ENCODE measurements around the gene MRPS18C.
"Not testable (repeated sequence)": the region's sequence is repeated elsewhere in the genome, so short reads cannot be mapped to it uniquely, and the experiment has no call there.

Gene MRPS18C

DNA sequence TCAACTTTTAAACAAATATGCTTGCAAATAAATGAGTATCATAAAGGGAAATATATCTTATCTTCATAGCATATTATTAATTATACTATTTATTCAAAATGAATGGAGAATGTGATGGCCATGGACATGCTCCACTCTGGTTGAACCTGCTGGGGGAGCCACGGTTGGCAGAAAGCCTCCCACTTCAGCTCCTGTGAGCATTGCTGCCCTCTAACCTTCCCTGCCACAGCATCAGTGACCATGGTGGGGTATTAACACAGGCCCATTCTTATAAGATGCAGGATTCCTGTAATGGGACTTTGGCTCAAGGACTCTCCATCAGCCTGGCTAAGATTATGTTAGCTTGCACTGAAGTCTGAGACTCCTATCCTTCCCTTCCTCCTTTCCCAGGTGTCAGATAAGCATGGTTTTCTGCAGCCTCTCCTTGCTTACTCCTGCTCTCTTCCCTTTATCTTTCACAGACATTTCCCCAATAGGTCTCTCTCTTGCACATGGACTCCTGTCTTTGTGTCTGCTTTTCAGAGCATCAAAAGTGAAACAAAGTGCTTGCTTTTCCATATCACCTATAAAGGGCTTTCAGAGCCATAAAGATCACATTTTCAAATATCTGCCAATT, 34.0 kb downstream of the MRPS18C start:
- no peak for DNase-seq
- H3K4me2 ChIP-seq (ENCODE audit: insufficient read depth, low read length): no peak overlapping the region
- no peak overlapping the region for H3K4me3 ChIP-seq (ENCODE audit: low read depth in 1 of 2, low read length in 2 of 2)
- ATAC-seq (ENCODE audit: insufficient read depth, low read depth): no peak
- TF ChIP-seq EZH2 (IDR thresholded peaks at IDR 0.05; ENCODE audit: borderline replicate concordance, low read depth, low read length, severe bottlenecking) (no peak), CTCF (IDR thresholded peaks at IDR 0.05; ENCODE audit: borderline replicate concordance, extremely low read depth, low read length, poor library complexity, severe bottlenecking) (no peak)
- H3K4me1 ChIP-seq (ENCODE audit: insufficient read depth, low read length): peaks cover 8% of the 10 kb centered on the region
- H3K9ac ChIP-seq (ENCODE audit: low read depth, low read length): no peak overlapping the region
- no peaks in the 10 kb centered on the region for H3K27me3 ChIP-seq (ENCODE audit: insufficient read depth, low read length, poor library complexity)
- no peaks in the 10 kb centered on the region for H3K36me3 ChIP-seq (ENCODE audit: insufficient read depth, low read length)
- H3K27ac ChIP-seq (ENCODE audit: low read length): no peak overlapping the region
- H2AFZ ChIP-seq (ENCODE audit: low read depth, low read length): peak overlapping the region; percentile 10; the same call in 1 of the 2 replicates
- no peaks in the 10 kb centered on the region for H3K79me2 ChIP-seq (ENCODE audit: insufficient read depth, low read length)
- no peaks in the 10 kb centered on the region for H3K9me3 ChIP-seq (ENCODE audit: insufficient read depth, low read length, severe bottlenecking)
- H4K20me1 ChIP-seq (ENCODE audit: insufficient read depth, low read length): no peaks in the 10 kb centered on the region

DNA sequence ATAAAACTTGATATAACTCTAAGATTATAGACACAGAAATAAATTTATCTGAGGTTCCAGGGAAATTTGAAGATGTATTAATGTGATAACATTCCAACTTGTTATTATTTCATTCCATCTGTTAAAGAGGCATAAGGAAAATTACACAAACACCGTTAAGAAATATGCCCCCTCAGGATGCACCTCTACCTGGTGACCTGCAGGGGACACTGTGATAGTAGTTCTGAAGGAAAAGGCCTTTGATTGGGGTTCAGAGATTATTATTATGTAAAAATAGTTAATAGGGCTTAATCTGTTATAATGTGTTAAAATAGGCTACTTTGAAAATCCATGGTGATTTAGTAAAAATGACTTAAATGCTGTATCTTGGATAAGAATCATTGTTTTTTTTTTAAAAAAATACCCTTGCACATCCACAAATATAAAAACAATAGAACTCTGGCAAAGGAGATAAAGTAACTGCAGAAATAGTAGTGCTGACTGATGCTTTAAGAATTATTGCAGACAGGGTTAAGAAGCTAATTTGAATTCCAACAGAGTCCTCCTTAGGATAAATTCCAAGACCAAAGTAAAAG, 35.1 kb downstream of the MRPS18C start:
- Histone ChIP-seq H3K4me3 (ENCODE audit: low read depth in 1 of 2, low read length in 2 of 2) (no peak overlapping the region), H2AFZ (ENCODE audit: low read depth, low read length) (no peak overlapping the region; the same call in 1 of the 2 replicates), H3K4me2 (ENCODE audit: insufficient read depth, low read length) (no peak overlapping the region), H3K27me3 (ENCODE audit: insufficient read depth, low read length, poor library complexity) (no peaks in the 10 kb centered on the region), H3K79me2 (ENCODE audit: insufficient read depth, low read length) (no peaks in the 10 kb centered on the region), H4K20me1 (ENCODE audit: insufficient read depth, low read length) (no peaks in the 10 kb centered on the region), H3K9ac (ENCODE audit: low read depth, low read length) (no peak overlapping the region), H3K9me3 (ENCODE audit: insufficient read depth, low read length, severe bottlenecking) (no peaks in the 10 kb centered on the region), H3K36me3 (ENCODE audit: insufficient read depth, low read length) (no peaks in the 10 kb centered on the region), H3K27ac (ENCODE audit: low read length) (no peak overlapping the region), H3K4me1 (ENCODE audit: insufficient read depth, low read length) (no peaks in the 10 kb centered on the region)
- no peak for TF ChIP-seq EZH2 (IDR thresholded peaks at IDR 0.05; ENCODE audit: borderline replicate concordance, low read depth, low read length, severe bottlenecking)
- TF ChIP-seq CTCF (IDR thresholded peaks at IDR 0.05; ENCODE audit: borderline replicate concordance, extremely low read depth, low read length, poor library complexity, severe bottlenecking): peak; percentile 82
- DNase-seq: no peak
- peak; percentile 76 for ATAC-seq (ENCODE audit: insufficient read depth, low read depth)

GRCh38 chr4:83496085-83496917, 40.4 kb downstream of the MRPS18C start:
- not testable (repeated sequence) for H2AFZ ChIP-seq (ENCODE audit: low read depth, low read length); ATAC-seq (ENCODE audit: insufficient read depth, low read depth); H3K4me2 ChIP-seq (ENCODE audit: insufficient read depth, low read length); H3K4me1 ChIP-seq (ENCODE audit: insufficient read depth, low read length); H3K27ac ChIP-seq (ENCODE audit: low read length); H4K20me1 ChIP-seq (ENCODE audit: insufficient read depth, low read length); H3K27me3 ChIP-seq (ENCODE audit: insufficient read depth, low read length, poor library complexity); H3K36me3 ChIP-seq (ENCODE audit: insufficient read depth, low read length); DNase-seq; H3K4me3 ChIP-seq (ENCODE audit: low read depth in 1 of 2, low read length in 2 of 2); H3K79me2 ChIP-seq (ENCODE audit: insufficient read depth, low read length); H3K9ac ChIP-seq (ENCODE audit: low read depth, low read length); H3K9me3 ChIP-seq (ENCODE audit: insufficient read depth, low read length, severe bottlenecking)

DNA sequence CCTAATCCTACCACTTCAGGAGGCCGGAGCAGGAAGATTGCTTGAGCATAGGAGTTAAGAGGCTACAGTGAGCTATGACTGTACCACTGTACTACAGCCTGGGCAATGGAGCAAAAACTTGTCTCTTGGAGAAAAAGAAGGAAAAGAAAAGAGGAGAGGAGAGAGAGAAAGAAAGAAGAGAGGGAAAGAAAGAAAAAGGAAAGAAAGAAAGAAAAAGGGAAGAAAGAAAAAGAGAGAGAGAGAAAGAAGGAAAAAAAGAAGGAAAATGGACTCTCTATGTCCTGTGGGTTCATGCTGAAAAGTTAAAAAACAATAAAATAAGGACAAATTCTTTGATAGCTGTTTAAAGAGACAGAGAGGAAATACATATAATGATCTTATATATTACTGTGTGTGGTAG, 42.3 kb downstream of the MRPS18C start:
- Histone ChIP-seq H3K79me2 (ENCODE audit: insufficient read depth, low read length) (no peaks in the 10 kb centered on the region), H3K4me1 (ENCODE audit: insufficient read depth, low read length) (no peaks in the 10 kb centered on the region), H4K20me1 (ENCODE audit: insufficient read depth, low read length) (no peaks in the 10 kb centered on the region), H3K27ac (ENCODE audit: low read length) (no peak overlapping the region), H3K9me3 (ENCODE audit: insufficient read depth, low read length, severe bottlenecking) (no peaks in the 10 kb centered on the region), H3K4me3 (ENCODE audit: low read depth in 1 of 2, low read length in 2 of 2) (no peak overlapping the region), H3K27me3 (ENCODE audit: insufficient read depth, low read length, poor library complexity) (no peaks in the 10 kb centered on the region), H3K4me2 (ENCODE audit: insufficient read depth, low read length) (no peak overlapping the region), H3K9ac (ENCODE audit: low read depth, low read length) (no peak overlapping the region), H3K36me3 (ENCODE audit: insufficient read depth, low read length) (no peaks in the 10 kb centered on the region), H2AFZ (ENCODE audit: low read depth, low read length) (no peak overlapping the region)
- ATAC-seq (ENCODE audit: insufficient read depth, low read depth): no peak
- DNase-seq: no peak
- no peak for TF ChIP-seq CTCF (IDR thresholded peaks at IDR 0.05; ENCODE audit: borderline replicate concordance, extremely low read depth, low read length, poor library complexity, severe bottlenecking)
- TF ChIP-seq EZH2 (IDR thresholded peaks at IDR 0.05; ENCODE audit: borderline replicate concordance, low read depth, low read length, severe bottlenecking): no peak

DNA sequence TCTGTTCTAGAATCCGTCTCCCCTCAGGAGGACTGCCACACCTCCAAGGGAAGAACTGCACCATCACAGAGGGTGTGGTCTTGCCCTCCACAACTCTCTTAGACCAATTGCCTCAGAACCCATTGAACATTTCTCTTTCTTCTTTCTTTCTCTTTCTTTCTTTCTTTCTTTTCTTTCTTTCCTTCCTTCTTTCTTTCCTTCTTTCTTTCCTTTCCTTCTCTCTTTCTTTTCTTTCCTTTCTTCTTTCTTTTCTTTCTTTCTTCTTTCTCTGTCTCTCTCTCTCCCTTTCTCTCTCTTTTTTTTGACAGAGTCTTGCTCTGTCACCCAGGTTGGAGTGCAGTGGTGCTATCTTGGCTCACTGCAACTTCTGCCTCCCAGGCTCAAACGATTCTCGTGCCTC, 45.8 kb downstream of the MRPS18C start:
- not testable (repeated sequence) for H3K4me3 ChIP-seq (ENCODE audit: low read depth in 1 of 2, low read length in 2 of 2); H3K27ac ChIP-seq (ENCODE audit: low read length); ATAC-seq (ENCODE audit: insufficient read depth, low read depth); H2AFZ ChIP-seq (ENCODE audit: low read depth, low read length); H3K27me3 ChIP-seq (ENCODE audit: insufficient read depth, low read length, poor library complexity); H3K4me2 ChIP-seq (ENCODE audit: insufficient read depth, low read length); H3K9ac ChIP-seq (ENCODE audit: low read depth, low read length); H3K9me3 ChIP-seq (ENCODE audit: insufficient read depth, low read length, severe bottlenecking); H3K79me2 ChIP-seq (ENCODE audit: insufficient read depth, low read length); DNase-seq; H3K36me3 ChIP-seq (ENCODE audit: insufficient read depth, low read length); H4K20me1 ChIP-seq (ENCODE audit: insufficient read depth, low read length)
- peaks cover 11% of the 10 kb centered on the region for H3K4me1 ChIP-seq (ENCODE audit: insufficient read depth, low read length)

All from DND-41 (cell line).